Stimulated activated naive CD8-positive, alpha-beta T cell treated with anti-CD3 and anti-CD28 coated beads, Interleukin-15, Interleukin-2, amounts not matched to agents 100 ng/mL and 50 ng/mL, for 24 hours (primary cell): ENCODE measurements around the gene BORCS5.

ENCODE experiments used
- H3K27ac Mint-ChIP-seq: one replicate; pipeline ENCODE4 v1.8.0; 2021; ENCODE audit warnings: mild to moderate bottlenecking, mixed read lengths
- H3K27me3 Mint-ChIP-seq: one replicate; pipeline ENCODE4 v1.8.0; 2021; ENCODE audit warnings: mixed read lengths
- H3K36me3 Mint-ChIP-seq: one replicate; pipeline ENCODE4 v1.8.0; 2021; ENCODE audit warnings: low read depth, mixed read lengths
- H3K4me1 Mint-ChIP-seq: one replicate; pipeline ENCODE4 v1.8.0; 2021; ENCODE audit warnings: low read depth, mixed read lengths
- H3K4me3 Mint-ChIP-seq: one replicate; pipeline ENCODE4 v1.8.0; 2021; ENCODE audit warnings: mild to moderate bottlenecking, mixed read lengths
- H3K9me3 Mint-ChIP-seq: one replicate; pipeline ENCODE4 v1.8.0; 2021; ENCODE audit warnings: mixed read lengths

BORCS5 gene

GRCh38 chr12:12446786-12447185 is 89.9 kb downstream of the BORCS5 start:
- peaks cover 11% of the 10 kb centered on the region for H3K36me3 Mint-ChIP-seq
- no peaks in the 10 kb centered on the region for H3K9me3 Mint-ChIP-seq
- no peaks in the 10 kb centered on the region for H3K27me3 Mint-ChIP-seq
- H3K4me3 Mint-ChIP-seq, result no peak overlapping the region
- H3K27ac Mint-ChIP-seq, result no peak overlapping the region
- H3K4me1 Mint-ChIP-seq, result peaks cover 44% of the 10 kb centered on the region

GRCh38 chr12:12447236-12447635 is 90.4 kb downstream of the BORCS5 start:
- H3K27me3 Mint-ChIP-seq, result no peaks in the 10 kb centered on the region
- H3K27ac Mint-ChIP-seq, result no peak overlapping the region
- H3K9me3 Mint-ChIP-seq, result no peaks in the 10 kb centered on the region
- H3K36me3 Mint-ChIP-seq, result peaks cover 11% of the 10 kb centered on the region
- peaks cover 40% of the 10 kb centered on the region for H3K4me1 Mint-ChIP-seq
- no peak overlapping the region for H3K4me3 Mint-ChIP-seq

- peaks cover 34% of the 10 kb centered on the region for H3K4me1 Mint-ChIP-seq
- H3K27ac Mint-ChIP-seq, result no peak overlapping the region
- H3K36me3 Mint-ChIP-seq, result peaks cover 11% of the 10 kb centered on the region
- no peaks in the 10 kb centered on the region for H3K9me3 Mint-ChIP-seq
- no peak overlapping the region for H3K4me3 Mint-ChIP-seq
- H3K27me3 Mint-ChIP-seq, result no peaks in the 10 kb centered on the region
Measured at GRCh38 chr12:12447837-12448236, 91.0 kb downstream of the BORCS5 start.

GRCh38 chr12:12449533-12450025 is 92.7 kb downstream of the BORCS5 start:
- peaks cover 15% of the 10 kb centered on the region for H3K36me3 Mint-ChIP-seq
- no peak overlapping the region for H3K27ac Mint-ChIP-seq
- H3K4me3 Mint-ChIP-seq, result no peak overlapping the region
- peaks cover 17% of the 10 kb centered on the region for H3K4me1 Mint-ChIP-seq
- no peaks in the 10 kb centered on the region for H3K9me3 Mint-ChIP-seq
- H3K27me3 Mint-ChIP-seq, result no peaks in the 10 kb centered on the region

- no peak overlapping the region for H3K4me3 Mint-ChIP-seq
- H3K27me3 Mint-ChIP-seq, result no peaks in the 10 kb centered on the region
- H3K36me3 Mint-ChIP-seq, result peaks cover 15% of the 10 kb centered on the region
- no peaks in the 10 kb centered on the region for H3K9me3 Mint-ChIP-seq
- H3K4me1 Mint-ChIP-seq, result peaks cover 12% of the 10 kb centered on the region
- H3K27ac Mint-ChIP-seq, result no peak overlapping the region
Measured at GRCh38 chr12:12450043-12450471, 93.2 kb downstream of the BORCS5 start.

- peaks cover 10% of the 10 kb centered on the region for H3K4me1 Mint-ChIP-seq
- H3K27me3 Mint-ChIP-seq, result no peaks in the 10 kb centered on the region
- no peaks in the 10 kb centered on the region for H3K9me3 Mint-ChIP-seq
- H3K36me3 Mint-ChIP-seq, result peaks cover 15% of the 10 kb centered on the region
- H3K4me3 Mint-ChIP-seq, result no peak overlapping the region
- no peak overlapping the region for H3K27ac Mint-ChIP-seq
Measured at GRCh38 chr12:12451098-12451497, 94.2 kb downstream of the BORCS5 start.

GRCh38 chr12:12452326-12452902 is 95.5 kb downstream of the BORCS5 start:
- H3K9me3 Mint-ChIP-seq, result no peaks in the 10 kb centered on the region
- H3K4me1 Mint-ChIP-seq, result peaks cover 11% of the 10 kb centered on the region
- H3K27ac Mint-ChIP-seq, result no peak overlapping the region
- H3K4me3 Mint-ChIP-seq, result no peak overlapping the region
- H3K27me3 Mint-ChIP-seq, result no peaks in the 10 kb centered on the region
- H3K36me3 Mint-ChIP-seq, result peaks cover 20% of the 10 kb centered on the region

GRCh38 chr12:12453635-12454034 is 96.8 kb downstream of the BORCS5 start:
- Mint-ChIP-seq H3K27me3 (no peaks in the 10 kb centered on the region), H3K9me3 (no peaks in the 10 kb centered on the region), H3K4me1 (peaks cover 17% of the 10 kb centered on the region), H3K27ac (no peak overlapping the region), H3K4me3 (no peak overlapping the region), H3K36me3 (peaks cover 20% of the 10 kb centered on the region)

- H3K36me3 Mint-ChIP-seq, result peaks cover 20% of the 10 kb centered on the region
- H3K27ac Mint-ChIP-seq, result no peak overlapping the region
- no peaks in the 10 kb centered on the region for H3K9me3 Mint-ChIP-seq
- H3K4me3 Mint-ChIP-seq, result no peak overlapping the region
- peaks cover 17% of the 10 kb centered on the region for H3K4me1 Mint-ChIP-seq
- H3K27me3 Mint-ChIP-seq, result no peaks in the 10 kb centered on the region
Measured at GRCh38 chr12:12454315-12454714, 97.4 kb downstream of the BORCS5 start.

- Mint-ChIP-seq H3K27ac (peak overlapping the region; percentile 43), H3K27me3 (no peaks in the 10 kb centered on the region), H3K4me3 (no peak overlapping the region), H3K9me3 (no peaks in the 10 kb centered on the region), H3K4me1 (peaks cover 36% of the 10 kb centered on the region), H3K36me3 (peaks cover 12% of the 10 kb centered on the region)
Measured at GRCh38 chr12:12456637-12457036, 99.8 kb downstream of the BORCS5 start.

- Mint-ChIP-seq H3K27me3 (no peaks in the 10 kb centered on the region), H3K4me3 (peak overlapping the region; percentile 60), H3K36me3 (peaks cover 25% of the 10 kb centered on the region), H3K9me3 (no peaks in the 10 kb centered on the region), H3K4me1 (peaks cover 75% of the 10 kb centered on the region), H3K27ac (peak overlapping the region; percentile 95)
Measured at GRCh38 chr12:12460935-12461922, 104.4 kb downstream of the BORCS5 start.

GRCh38 chr12:12461923-12462315 is 105.0 kb downstream of the BORCS5 start:
- Mint-ChIP-seq H3K4me3 (no peak overlapping the region), H3K9me3 (no peaks in the 10 kb centered on the region), H3K27me3 (no peaks in the 10 kb centered on the region), H3K27ac (peak overlapping the region; percentile 95), H3K4me1 (peaks cover 76% of the 10 kb centered on the region), H3K36me3 (peaks cover 25% of the 10 kb centered on the region)

GRCh38 chr12:12465522-12465921 is 108.6 kb downstream of the BORCS5 start:
- Mint-ChIP-seq H3K4me1 (peaks cover 91% of the 10 kb centered on the region), H3K9me3 (peaks cover 3% of the 10 kb centered on the region), H3K27ac (peak overlapping the region; percentile 39), H3K27me3 (no peaks in the 10 kb centered on the region), H3K4me3 (no peak overlapping the region), H3K36me3 (peaks cover 54% of the 10 kb centered on the region)

- Mint-ChIP-seq H3K36me3 (peaks cover 60% of the 10 kb centered on the region), H3K4me1 (peaks cover 91% of the 10 kb centered on the region), H3K27me3 (no peaks in the 10 kb centered on the region), H3K9me3 (peaks cover 3% of the 10 kb centered on the region), H3K27ac (peak overlapping the region; percentile 91), H3K4me3 (peak overlapping the region; percentile 51)
Measured at GRCh38 chr12:12466157-12466556, 109.3 kb downstream of the BORCS5 start.

GRCh38 chr12:12467264-12467663 is 110.4 kb downstream of the BORCS5 start:
- peaks cover 66% of the 10 kb centered on the region for H3K36me3 Mint-ChIP-seq
- peaks cover 86% of the 10 kb centered on the region for H3K4me1 Mint-ChIP-seq
- H3K4me3 Mint-ChIP-seq, result peak overlapping the region; percentile 15
- no peaks in the 10 kb centered on the region for H3K27me3 Mint-ChIP-seq
- peak overlapping the region; percentile 93 for H3K27ac Mint-ChIP-seq
- H3K9me3 Mint-ChIP-seq, result peaks cover 3% of the 10 kb centered on the region
